Aortic smooth muscle cell (primary cell): ENCODE results near the gene NREP. TPM values are rescaled to one million over a fixed set of nuclear protein-coding genes. Genes with fewer than 3 reads are reported as not detected.

Experiments used
- total RNA-seq: library from RNA; depleted of rRNA; stranded (reverse); fragments of >200 nt; gene quantifications from 2 replicates; pipeline ENCODE4 v1.2.3, GENCODE V29; 2014

The NREP gene
- total RNA-seq = 15.1 and 22.4 TPM in 2 replicates

GRCh38 chr5:111756581-111757354 is at the start of gene NREP:
Gene NREP (minus strand): TSS chr5:111757194. CDS start chr5:111755772, 1,422 bp downstream.

Other genes starting within 250 kb of the NREP start
- 23.3 and 36.2 TPM in 2 replicates for gene STARD4, start 244.7 kb downstream of the NREP start, total RNA-seq